Stimulated activated naive CD8-positive, alpha-beta T cell treated with anti-CD3 and anti-CD28 coated beads, Interleukin-15, Interleukin-2, amounts not matched to agents 100 U/mL and 50 U/mL, for 24 hours (primary cell): ENCODE data around the gene NAPB.

ENCODE experiments used
- ATAC-seq: fragments of 150-1000 bp; cut with Tn5 transposase; one replicate; pipeline ENCODE4 v1.10.0; 2021
- DNase-seq: peaks from one replicate; pipeline ENCODE4 v3.0.0; 2021

Gene NAPB

DNA sequence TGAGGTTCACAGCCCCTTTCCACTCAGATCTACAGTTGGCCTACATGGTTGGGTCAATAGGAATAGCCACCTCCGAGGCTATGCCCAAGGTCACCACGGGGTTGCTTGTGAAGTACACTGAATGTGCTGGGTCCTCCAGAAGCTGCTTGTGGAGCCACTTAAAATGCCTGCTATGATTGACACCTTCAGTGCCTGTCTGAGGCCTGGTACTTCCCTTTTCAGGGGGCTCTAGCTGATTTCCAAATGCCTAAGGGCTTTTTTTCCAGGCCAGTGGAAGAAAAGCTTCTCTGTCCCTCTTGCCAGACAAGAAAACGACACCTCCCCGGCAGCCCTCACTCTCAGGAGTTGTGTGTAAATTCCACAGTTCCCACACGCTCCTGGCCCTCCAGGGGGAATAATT lies 77.0 kb downstream of the NAPB start:
- DNase-seq (no peak), ATAC-seq (no peak)

DNA sequence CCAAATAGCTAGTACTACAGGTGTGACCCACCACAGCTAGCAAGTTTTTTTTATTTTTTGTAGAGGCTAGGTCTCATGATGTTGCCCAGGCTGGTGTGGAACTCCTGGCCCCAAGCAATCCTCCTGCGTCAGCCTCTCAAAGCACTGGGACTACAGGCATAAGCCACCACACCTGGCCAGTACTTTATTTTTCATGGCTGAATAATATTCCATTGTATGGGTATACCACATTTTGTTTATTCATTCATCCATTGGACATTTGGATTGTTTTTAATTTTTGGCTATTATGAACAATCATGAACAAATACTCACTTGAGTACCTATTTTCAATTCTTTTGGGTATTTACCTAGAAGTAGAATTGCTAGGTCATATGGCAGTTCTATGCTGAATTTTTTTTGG lies 77.7 kb downstream of the NAPB start:
- ATAC-seq = no peak

DNA sequence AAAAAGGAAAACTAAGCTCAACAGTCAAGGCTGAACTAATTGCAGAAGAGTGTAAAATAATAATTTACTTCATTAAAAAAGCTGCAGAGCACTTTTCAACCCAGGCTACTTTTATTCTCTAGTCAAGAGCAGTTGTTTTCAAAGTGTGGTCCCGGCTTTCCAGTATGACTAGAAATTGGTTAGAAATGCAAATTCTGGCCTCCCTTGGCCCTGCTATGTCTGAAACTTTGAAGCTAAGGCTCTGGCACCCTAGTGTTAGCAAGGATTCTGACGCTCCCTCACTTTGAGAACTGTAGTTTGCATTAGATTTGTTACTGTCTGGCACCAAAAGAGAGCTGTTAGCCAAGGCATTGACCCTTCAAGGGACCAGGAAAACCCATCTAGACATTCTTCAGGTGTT lies 80.2 kb downstream of the NAPB start:
- ATAC-seq (no peak), DNase-seq (no peak)

More for the DNA sequence above, 77.7 kb downstream of the NAPB start:
- DNase-seq = no peak

DNA sequence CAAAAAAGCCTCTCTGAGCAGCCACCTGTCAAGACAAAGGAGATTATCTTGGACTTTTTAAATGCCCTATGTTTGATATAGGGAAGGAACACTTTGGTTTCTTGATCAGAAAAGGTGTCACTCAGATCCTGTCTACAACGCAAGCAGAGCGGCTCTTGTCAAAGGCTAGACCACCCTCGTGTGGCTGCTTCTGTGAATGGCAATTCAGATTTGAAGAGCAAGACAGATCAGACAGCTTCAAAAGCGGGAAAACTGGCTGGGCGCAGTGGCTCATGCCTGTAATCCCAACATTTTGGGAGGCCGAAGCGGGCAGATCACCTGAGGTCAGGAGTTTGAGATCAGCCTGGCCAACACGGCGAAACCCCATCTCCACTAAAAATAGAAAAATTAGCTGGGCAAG lies 80.8 kb downstream of the NAPB start:
- ATAC-seq (no peak), DNase-seq (no peak)

DNA sequence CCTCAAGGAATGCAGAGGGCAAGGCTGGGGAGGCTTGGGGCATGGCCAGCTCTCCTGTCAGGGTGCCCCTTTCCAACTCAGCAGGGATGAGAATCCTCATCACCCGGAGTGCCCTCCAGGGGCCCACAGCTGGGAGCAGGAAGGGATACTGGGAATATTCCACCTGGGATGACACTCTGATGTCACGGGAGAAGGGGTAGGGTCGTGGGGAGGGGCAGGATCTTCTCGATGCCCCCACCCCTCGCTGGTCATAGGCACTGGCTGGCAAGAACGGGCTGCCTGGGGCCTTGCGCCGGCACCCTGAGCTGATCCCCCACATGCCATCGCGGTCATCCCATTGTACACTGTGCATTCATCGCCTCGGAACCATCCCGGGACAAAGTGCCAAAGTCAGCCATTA lies 81.3 kb downstream of the NAPB start:
- DNase-seq (no peak), ATAC-seq (no peak)

DNA sequence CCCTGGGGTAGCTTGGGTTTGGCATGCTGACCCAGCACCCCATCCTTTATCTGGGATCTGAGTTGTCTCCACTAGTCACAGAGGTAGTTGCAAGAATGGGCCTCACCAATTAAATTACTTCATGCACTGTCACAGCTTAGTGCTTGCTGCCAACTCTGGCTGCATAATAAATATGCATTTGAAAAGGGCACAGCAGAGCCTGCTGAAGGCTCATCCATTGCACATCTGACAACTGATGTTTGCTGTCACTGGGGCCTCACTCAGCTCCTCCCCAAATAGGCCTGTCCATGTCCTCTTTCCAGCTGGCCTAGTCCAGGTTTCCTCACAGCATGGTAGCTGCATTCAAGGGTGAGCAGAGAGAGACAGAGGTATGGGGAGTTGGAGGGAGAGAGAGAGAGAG lies 84.0 kb downstream of the NAPB start:
- DNase-seq = no peak
- no peak for ATAC-seq

DNA sequence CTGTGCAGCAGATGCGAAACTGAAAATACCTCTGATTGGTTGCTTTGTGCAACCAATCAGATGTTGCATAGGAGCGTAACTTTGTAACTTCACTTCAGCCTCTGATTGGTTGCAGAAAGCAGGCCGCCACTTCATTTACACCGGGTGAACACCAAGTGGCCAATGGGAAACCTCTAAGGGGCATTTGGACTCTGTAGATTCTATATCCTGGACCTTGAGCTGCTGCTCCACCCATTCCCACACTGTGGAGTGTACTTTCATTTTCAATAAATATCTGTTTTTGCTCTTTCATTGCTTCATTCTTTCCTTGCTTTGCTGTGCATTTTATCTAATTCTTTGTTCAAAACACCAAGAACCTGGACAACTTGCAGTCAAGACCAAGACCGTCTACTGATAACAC lies 84.8 kb downstream of the NAPB start:
- no peak for DNase-seq
- ATAC-seq = no peak

DNA sequence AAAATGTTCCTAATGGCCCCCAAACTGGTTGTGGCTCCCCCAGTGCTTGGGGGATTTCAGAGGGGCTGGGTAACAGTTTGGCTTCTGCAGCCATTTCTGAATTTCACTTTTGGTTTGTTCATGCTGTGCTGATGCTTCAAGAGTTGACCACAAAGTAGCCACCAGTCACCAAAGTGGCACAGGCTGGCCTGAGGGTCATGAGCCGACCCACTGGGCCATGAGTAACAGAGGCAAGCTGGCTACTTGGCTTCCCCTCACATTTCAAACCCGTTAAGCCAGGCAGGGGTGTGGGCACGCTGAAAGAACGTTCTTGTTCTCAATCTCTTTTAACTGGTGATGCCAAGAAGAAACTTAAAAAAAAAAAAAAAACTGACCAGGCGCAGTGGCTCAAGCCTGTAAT lies 85.8 kb downstream of the NAPB start:
- no peak for ATAC-seq
- DNase-seq = no peak

DNA sequence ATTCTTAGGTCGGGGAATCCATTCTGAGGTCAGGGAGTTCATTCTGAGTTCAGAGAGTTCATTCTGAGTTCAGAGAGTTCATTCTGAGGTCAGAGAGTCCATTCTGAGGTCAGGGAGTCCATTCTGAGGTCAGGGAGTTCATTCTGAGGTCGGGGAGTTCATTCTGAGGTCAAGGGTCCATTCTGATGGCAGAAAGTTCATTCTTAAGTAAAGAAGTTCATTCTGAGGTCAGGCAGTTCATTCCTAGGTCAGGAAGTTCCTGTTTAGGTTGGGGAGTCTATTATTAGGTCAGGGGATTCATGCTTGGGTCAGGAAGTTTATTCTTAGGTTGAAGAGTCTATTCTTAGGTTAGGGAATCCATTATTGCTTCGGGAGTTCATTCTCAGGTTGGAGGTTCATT lies 87.2 kb downstream of the NAPB start:
- ATAC-seq (no peak), DNase-seq (no peak)

DNA sequence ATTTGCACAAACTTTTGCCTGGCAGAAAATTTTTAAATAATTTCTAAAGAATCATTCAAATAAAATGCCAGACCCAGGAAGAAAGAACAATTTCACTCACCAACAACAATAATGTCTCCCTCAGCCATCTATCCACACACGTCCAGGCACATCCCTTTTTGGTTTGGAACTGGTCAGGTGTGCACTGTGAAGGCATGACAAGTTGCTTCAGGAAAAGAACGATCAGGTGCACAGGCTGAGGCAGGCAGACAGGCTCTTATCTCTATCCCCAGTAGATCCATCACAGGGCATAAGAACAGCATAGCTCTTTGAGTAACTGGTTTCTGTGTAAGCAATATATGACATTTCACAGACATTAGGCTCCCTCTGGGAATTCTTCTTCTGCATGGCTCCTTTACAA lies 88.8 kb downstream of the NAPB start:
- ATAC-seq (no peak), DNase-seq (no peak)

DNA sequence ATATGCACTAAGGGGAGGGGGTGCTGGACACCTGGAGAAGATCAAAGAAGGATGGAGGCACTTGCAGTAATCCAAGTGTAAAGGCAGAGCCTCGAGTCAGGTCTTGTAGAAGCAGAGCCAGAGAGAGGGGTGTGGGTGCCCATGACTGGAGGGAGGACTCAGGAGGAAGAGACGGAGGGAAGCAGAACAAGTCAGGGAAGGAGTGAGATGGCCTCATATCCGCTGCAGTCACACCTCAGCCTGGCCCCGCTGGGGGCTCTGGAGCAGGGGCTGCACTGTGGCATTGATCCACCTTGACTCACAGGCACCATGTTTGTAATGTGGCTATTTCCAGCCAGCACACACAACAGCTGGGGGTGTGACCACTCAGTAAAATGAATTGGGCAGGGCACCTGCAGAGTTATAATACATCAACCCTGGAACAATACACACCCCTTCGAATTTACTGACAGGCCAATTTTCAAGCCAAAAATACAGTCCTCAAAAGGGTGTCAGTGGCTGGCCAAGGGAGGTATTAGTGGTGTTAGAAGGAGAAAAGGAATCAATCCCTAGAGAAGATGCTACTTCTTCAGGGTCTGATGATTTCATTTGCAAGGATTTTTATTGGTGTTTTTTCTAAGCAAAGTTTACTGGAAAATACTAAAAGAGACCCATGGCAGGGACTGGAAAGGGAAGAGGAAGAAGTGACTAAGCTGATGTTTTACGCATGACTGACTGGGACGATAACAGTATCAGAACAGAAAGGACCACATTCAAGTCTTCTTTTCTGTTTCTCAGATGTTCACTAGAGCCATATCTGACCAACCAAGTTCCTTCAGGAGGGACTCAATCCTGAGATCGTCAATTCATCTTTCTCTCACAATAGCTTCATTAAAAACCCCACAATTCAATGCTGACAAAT lies 89.6 kb downstream of the NAPB start:
- no peak for ATAC-seq
- no peak for DNase-seq

DNA sequence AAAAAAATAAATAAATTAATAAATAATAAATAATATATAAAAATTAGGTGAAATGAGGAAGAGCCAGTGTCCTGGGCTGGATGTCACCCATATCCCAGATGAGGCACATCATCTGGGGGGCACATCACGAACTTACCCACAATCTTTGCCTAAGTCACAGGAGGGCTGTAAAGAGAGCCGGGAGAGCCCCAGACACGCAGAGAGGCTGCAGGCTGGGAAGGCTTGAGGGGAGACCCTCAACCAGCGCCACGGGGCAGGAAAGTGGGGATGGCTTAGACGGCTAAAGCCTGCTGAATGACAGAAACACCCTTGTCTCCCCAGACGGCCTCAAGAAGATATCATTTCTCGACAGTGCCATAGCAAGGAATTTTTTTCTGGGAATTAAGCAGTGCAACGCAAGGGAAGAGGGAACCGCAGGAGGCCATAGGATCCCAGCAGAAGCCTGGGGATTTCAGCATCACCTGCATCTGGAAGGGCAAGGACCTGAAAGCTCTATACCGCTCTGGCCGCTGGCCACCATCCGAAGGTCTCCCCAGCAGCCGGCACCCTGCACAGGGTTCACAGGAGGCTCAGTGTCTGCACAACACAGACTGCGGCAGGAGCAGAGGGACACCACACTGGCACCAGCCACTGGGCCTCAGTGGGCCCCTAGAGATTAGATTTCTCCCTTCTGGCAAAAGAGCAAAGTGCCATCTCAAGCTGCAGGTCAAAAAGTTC lies 93.5 kb downstream of the NAPB start:
- DNase-seq (no peak), ATAC-seq (no peak)

DNA sequence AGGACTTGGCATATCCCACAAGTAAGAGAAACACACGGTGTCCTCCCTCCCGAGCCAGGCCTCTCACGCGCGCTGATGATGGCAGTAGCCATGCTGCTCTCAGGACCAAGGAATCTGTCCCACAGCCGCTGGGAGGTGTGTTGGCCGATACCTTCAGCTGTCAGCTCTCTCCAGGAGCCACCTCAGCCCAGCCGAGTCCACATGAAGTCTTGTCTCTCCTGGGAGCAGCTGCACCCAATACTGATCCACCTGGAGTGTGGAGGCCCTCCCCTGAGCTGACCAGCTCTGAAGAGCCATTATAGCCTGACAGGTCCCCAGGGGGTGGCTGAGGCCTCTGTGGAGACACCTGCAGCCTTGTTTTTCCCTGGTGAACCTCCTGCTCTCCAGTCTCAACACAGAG lies 94.5 kb downstream of the NAPB start:
- no peak for ATAC-seq
- DNase-seq = no peak

DNA sequence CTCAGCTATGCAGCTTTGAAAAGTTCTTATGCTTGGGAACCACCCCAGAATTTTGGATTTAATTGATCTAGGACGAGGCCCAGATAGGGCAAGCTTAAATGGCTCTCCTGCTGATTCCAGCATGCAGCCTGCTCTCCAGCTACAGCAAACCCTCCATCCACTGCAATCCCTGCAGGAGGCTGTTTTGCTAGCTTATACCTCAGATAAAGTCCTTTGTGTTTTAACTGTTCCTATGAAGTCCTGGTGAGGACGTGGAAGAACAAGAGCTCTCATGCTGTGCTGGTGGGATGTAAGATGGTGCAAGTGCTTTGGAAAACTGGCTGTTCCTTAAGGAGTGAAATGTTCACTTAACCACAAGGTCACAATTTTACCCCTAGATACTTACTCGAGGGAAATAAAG lies 96.2 kb downstream of the NAPB start:
- ATAC-seq (no peak), DNase-seq (no peak)
